ENCODE measurements around the gene NHLH1.
A peak's percentile ranks its signal among the peaks of the same experiment; 100 is the strongest.

NHLH1 gene

GRCh38 chr1:160413716-160414115 lies 46.8 kb downstream of the NHLH1 start:
- Histone ChIP-seq H3K27ac (no peak overlapping the region), H3K27me3 (ENCODE audit: insufficient read depth, low read depth) (peaks cover 7% of the 10 kb centered on the region; the same call in 1 of the 2 replicates), H3K36me3 (ENCODE audit: insufficient read depth) (no peaks in the 10 kb centered on the region)

GRCh38 chr1:160414881-160415280 lies 48.0 kb downstream of the NHLH1 start:
- H3K4me3 ChIP-seq (IDR thresholded peaks at IDR 0.05; ENCODE audit: insufficient read depth, low read depth, low read length): no peak overlapping the region
- no peak overlapping the region for H3K9ac ChIP-seq
- H3K4me1 ChIP-seq (ENCODE audit: low read depth, poor library complexity, severe bottlenecking): no peaks in the 10 kb centered on the region
- H3K27me3 ChIP-seq (ENCODE audit: insufficient read depth, low read depth): peaks cover 7% of the 10 kb centered on the region; the same call in 1 of the 2 replicates
- H4K20me1 ChIP-seq (ENCODE audit: insufficient read depth): no peaks in the 10 kb centered on the region
- no peaks in the 10 kb centered on the region for H3K79me2 ChIP-seq (ENCODE audit: insufficient read depth, low read depth)
- no peak overlapping the region for H2AFZ ChIP-seq (ENCODE audit: low read depth)
- no peak overlapping the region for H3K27ac ChIP-seq
- no peak for TF ChIP-seq CTCF (conservative IDR thresholded peaks at IDR 0.05; ENCODE audit: low read depth, low read length)
- no peak overlapping the region for H3K4me2 ChIP-seq
- no peaks in the 10 kb centered on the region for H3K36me3 ChIP-seq (ENCODE audit: insufficient read depth)

More at GRCh38 chr1:160413716-160414115, 46.8 kb downstream of the NHLH1 start:
- H2AFZ ChIP-seq (ENCODE audit: low read depth): no peak overlapping the region
- H3K4me3 ChIP-seq (IDR thresholded peaks at IDR 0.05; ENCODE audit: insufficient read depth, low read depth, low read length): no peak overlapping the region
- H3K4me1 ChIP-seq (ENCODE audit: low read depth, poor library complexity, severe bottlenecking): no peaks in the 10 kb centered on the region
- H3K79me2 ChIP-seq (ENCODE audit: insufficient read depth, low read depth): no peaks in the 10 kb centered on the region
- H3K4me2 ChIP-seq: no peak overlapping the region
- no peak for TF ChIP-seq CTCF (conservative IDR thresholded peaks at IDR 0.05; ENCODE audit: low read depth, low read length)
- H3K9ac ChIP-seq: no peak overlapping the region
- H4K20me1 ChIP-seq (ENCODE audit: insufficient read depth): no peaks in the 10 kb centered on the region

- H3K4me2 ChIP-seq: no peak overlapping the region
- no peak for TF ChIP-seq CTCF (conservative IDR thresholded peaks at IDR 0.05; ENCODE audit: low read depth, low read length)
- no peaks in the 10 kb centered on the region for H3K79me2 ChIP-seq (ENCODE audit: insufficient read depth, low read depth)
- H2AFZ ChIP-seq (ENCODE audit: low read depth): no peak overlapping the region
- H3K4me3 ChIP-seq (IDR thresholded peaks at IDR 0.05; ENCODE audit: insufficient read depth, low read depth, low read length): no peak overlapping the region
- H3K36me3 ChIP-seq (ENCODE audit: insufficient read depth): no peaks in the 10 kb centered on the region
- no peaks in the 10 kb centered on the region for H3K4me1 ChIP-seq (ENCODE audit: low read depth, poor library complexity, severe bottlenecking)
- H3K27ac ChIP-seq: no peak overlapping the region
- H3K27me3 ChIP-seq (ENCODE audit: insufficient read depth, low read depth): peaks cover 7% of the 10 kb centered on the region; the same call in 1 of the 2 replicates
- H4K20me1 ChIP-seq (ENCODE audit: insufficient read depth): no peaks in the 10 kb centered on the region
- H3K9ac ChIP-seq: no peak overlapping the region
Measured at GRCh38 chr1:160415696-160416290, 48.9 kb downstream of the NHLH1 start.

DNA sequence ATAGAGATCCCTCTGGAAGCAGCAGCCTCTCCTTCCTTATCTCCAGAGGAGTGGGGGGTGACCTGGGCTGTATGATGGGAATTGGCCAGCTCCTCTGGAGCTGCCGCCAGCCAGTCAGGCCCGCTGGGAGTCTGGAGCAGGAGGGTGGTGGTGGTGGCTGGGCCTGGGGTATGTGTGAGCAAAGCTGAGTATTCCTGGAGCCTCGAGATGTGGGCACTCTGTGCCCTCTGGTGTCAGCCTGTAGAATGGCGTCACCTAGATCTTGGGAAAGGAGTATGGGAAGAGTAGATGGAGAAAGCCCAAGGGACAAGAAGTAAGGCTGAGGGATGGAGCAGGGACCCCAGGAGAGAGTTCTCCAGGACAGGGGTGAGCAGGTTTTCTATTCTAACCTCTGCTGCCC lies 49.5 kb downstream of the NHLH1 start:
- no peaks in the 10 kb centered on the region for H3K4me1 ChIP-seq (ENCODE audit: low read depth, poor library complexity, severe bottlenecking)
- no peak overlapping the region for H3K4me2 ChIP-seq
- H3K27ac ChIP-seq: no peak overlapping the region
- H4K20me1 ChIP-seq (ENCODE audit: insufficient read depth): no peaks in the 10 kb centered on the region
- no peak overlapping the region for H3K9ac ChIP-seq
- H2AFZ ChIP-seq (ENCODE audit: low read depth): no peak overlapping the region
- no peaks in the 10 kb centered on the region for H3K36me3 ChIP-seq (ENCODE audit: insufficient read depth)
- H3K27me3 ChIP-seq (ENCODE audit: insufficient read depth, low read depth): peaks cover 7% of the 10 kb centered on the region; the same call in 1 of the 2 replicates
- H3K4me3 ChIP-seq (IDR thresholded peaks at IDR 0.05; ENCODE audit: insufficient read depth, low read depth, low read length): no peak overlapping the region
- no peaks in the 10 kb centered on the region for H3K79me2 ChIP-seq (ENCODE audit: insufficient read depth, low read depth)
- TF ChIP-seq CTCF (conservative IDR thresholded peaks at IDR 0.05; ENCODE audit: low read depth, low read length): peak; percentile 70

Data from KMS-11 (cell line).